A673 (cell line): ENCODE data around the gene CRHBP.

Source experiments
- EZH2 ChIP-seq: fragments of 200-600 bp; sonication (generic); IDR thresholded peaks from 2 replicates; pipeline ENCODE4 v1.6.1; 2017; ENCODE audit warnings: borderline replicate concordance, low read depth, mild to moderate bottlenecking, mixed read lengths, antibody characterized with exemption, low read length; ENCODE audit not compliant: poor library complexity, severe bottlenecking
- TF ChIP-seq, protein P1 (sequence below): fragments of 300-800, 200-600 bp; sonication (generic); conservative IDR thresholded peaks from 2 replicates; pipeline ENCODE4 v1.5.1; 2017; ENCODE audit warnings: low read depth, mild to moderate bottlenecking, antibody characterized with exemption, low read length, moderate library complexity, mixed read lengths

DNA sequence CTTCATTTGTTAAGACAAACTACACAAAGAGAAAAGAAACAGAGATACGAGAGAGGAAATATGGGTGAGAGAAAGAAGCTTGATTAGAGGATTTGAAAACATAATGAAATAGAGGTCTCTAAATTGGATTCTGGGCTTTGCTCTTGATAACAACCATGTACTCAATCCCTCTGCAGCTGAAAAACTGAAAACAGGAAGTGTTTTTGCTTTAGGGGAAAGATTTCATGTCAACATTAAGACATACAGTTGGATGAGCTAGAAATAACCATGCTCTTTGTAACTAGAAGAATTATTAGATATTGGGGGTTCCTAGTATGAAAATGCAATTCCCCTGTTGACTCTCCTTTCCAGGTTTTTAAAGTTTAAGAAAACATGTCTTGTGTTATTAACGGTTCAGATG lies 21.9 kb downstream of the CRHBP start:
- TF ChIP-seq, protein P1, sequence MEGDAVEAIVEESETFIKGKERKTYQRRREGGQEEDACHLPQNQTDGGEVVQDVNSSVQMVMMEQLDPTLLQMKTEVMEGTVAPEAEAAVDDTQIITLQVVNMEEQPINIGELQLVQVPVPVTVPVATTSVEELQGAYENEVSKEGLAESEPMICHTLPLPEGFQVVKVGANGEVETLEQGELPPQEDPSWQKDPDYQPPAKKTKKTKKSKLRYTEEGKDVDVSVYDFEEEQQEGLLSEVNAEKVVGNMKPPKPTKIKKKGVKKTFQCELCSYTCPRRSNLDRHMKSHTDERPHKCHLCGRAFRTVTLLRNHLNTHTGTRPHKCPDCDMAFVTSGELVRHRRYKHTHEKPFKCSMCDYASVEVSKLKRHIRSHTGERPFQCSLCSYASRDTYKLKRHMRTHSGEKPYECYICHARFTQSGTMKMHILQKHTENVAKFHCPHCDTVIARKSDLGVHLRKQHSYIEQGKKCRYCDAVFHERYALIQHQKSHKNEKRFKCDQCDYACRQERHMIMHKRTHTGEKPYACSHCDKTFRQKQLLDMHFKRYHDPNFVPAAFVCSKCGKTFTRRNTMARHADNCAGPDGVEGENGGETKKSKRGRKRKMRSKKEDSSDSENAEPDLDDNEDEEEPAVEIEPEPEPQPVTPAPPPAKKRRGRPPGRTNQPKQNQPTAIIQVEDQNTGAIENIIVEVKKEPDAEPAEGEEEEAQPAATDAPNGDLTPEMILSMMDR: no peak
- TF ChIP-seq EZH2: no peak
